HG03575 (cell line): Measurements from ENCODE around the gene SLC26A5.
"Not testable (repeated sequence)": the region's sequence is repeated elsewhere in the genome, so short reads cannot be mapped to it uniquely, and the experiment has no call there.

Experiments used
- ATAC-seq: cut with Tn5 transposase; IDR thresholded peaks from one replicate; pipeline ENCODE4 v1.9.1; 2021; ENCODE audit not compliant: unreplicated experiment, insufficient number of reproducible peaks, low FRiP score; ENCODE audit errors: extremely low read depth

Gene SLC26A5

DNA sequence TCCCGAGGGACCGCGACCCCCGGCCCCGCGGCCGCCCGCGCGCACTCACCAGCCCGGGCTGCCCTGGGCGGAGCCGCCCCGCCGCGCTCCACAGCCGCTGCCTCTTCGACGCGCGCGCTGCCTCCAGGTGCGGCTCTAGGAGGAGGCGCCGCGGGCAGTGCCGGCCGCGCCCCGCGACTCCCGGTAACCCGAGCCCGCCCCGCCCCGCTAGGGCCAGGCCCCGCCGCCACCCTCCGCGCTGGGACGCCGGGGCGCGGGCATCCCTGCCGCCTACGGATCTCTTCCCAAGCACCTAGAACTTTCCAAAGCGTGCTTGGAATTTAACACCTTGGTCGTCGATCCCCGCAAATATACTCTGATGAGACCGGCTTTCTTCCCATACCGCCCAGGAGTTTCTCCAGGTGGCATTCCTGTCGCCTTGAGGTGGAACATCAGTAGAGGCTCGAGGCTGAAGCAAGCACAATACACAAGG lies at the start of gene SLC26A5:
TSS of gene SLC26A5 (minus strand) at position 159 of the 472 bp plus-strand sequence. CDS start 24,693 bp downstream, outside the sequence.
- ATAC-seq = no peak

GRCh38 chr7:103487419-103487818 lies 41.4 kb upstream of the SLC26A5 start:
- no peak for ATAC-seq

DNA sequence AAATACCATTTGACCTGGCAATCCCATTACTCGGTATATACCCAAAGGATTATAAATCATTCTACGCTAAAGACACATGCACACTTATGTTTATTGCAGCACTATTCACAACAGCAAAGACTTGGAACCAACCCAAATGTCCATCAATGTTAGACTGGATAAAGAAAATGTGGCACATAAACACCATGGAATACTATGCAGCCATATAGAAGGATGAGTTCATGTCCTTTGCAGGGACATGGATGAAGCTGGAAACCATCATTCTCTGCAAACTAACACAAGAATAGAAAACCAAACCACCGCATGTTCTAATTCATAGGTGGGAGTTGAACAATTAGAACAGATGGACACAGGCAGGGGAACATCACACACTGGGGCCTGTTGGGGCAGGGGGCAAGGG lies 40.9 kb upstream of the SLC26A5 start:
- not testable (repeated sequence) for ATAC-seq

- no peak for ATAC-seq
Observed at GRCh38 chr7:103480771-103481170, 34.8 kb upstream of the SLC26A5 start.

- ATAC-seq = no peak
Observed at GRCh38 chr7:103474956-103475355, 28.9 kb upstream of the SLC26A5 start.

- ATAC-seq = no peak
Observed at GRCh38 chr7:103469095-103469948, 23.3 kb upstream of the SLC26A5 start.

GRCh38 chr7:103466814-103467213 lies 20.8 kb upstream of the SLC26A5 start:
- ATAC-seq = no peak

DNA sequence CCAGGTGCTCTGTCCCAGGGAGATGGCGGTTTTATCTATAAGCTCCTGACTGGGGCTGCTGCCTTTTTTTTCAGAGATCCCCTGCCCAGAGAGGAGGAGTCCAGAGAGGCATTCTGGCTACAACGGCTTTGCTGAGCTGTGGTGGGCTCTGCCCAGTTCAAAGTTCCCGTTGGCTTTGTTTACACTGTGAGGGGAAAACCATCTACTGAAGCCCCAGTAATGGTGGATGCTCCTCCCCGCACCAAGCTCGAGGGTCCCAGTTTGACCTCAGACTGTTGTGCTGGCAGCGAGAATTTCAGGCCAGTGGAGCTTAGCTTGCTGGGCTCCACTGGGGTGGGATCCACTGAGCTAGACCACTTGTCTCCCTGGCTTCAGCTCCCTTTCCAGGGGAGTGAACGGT lies 16.4 kb upstream of the SLC26A5 start:
- no peak for ATAC-seq

DNA sequence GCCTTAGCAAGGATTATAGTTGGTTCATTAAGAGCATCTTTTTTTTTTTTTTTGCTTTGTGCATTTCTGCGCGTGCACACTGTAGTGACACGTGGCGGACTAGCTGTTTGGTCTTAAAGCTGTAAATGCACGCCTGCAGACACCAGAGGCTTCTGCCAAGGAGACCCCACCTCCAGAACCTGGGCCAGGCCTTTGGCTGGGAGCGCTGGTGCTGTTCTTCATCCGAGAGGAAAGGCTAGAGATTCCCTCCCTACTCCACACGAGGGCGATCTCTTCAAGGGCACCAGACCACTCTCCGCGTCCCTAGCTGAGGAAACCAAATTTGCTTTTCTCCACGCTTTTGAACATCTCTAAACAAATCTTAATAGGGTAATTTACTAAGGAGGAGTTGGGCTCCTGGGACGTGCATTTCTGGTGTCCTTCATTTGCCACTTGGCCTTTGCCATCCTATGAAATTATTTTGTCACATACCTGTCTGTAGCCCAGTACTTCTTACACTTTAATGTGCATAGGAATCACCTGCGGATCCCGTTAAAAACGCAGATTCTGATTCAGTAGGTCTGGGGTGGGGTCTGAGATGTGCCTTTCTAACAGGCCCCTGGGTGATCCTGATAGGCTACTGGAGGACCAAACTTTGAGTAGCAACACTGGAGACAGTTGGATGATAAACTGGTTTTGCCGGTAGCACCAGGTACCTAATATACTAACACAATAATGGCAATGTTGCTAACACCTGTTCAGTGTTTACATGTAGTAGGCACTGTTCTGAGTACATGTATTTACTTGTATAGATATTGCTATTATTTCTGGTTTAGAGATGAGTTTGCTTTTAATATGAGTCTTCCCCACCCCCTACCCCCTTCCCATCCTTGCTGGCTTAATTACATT lies 1.3 kb upstream of the SLC26A5 start:
- no peak for ATAC-seq

GRCh38 chr7:103445228-103446048 lies 569 bp downstream of the SLC26A5 start:
- no peak for ATAC-seq

- no peak for ATAC-seq
Observed at GRCh38 chr7:103439661-103440060, 6.3 kb downstream of the SLC26A5 start.

DNA sequence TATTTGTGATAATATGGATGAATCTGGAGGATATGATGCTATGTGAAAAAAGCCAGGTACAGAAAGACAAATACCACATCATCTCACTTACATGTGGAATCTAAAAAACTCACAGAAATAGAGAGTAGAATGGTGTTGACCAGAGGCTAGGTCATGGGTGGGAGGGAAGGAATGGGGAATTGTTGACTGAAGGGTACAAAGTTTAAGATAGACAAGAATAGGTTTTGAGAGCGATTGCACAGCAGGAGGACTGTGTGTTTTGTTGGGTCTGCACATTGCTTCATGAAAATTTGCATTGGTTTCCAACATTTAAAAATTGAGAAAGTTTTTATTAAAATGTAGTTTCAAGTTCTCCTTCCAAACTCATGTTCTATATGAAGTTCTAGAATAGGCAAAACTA lies 8.4 kb downstream of the SLC26A5 start:
- no peak for ATAC-seq

GRCh38 chr7:103432712-103433111 lies 13.3 kb downstream of the SLC26A5 start:
- ATAC-seq = no peak

DNA sequence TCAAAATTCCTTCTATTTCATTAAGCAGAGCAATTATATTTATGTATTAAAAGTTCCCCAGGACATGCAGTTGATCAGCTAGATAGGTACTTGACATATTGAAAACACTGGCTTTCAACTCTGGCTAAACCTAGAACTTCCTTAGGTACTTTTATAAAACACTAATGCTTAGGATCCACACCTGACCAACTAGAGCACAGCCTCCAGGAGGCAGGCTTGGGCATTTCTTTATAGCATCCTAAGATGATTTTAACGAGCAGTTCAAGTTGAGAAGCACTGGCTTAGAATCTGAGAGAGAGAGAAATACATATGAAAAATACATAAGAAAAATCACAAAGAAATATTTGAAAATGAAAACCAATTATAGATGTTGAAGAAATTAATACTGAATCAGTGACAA lies 20.8 kb downstream of the SLC26A5 start:
- no peak for ATAC-seq

- ATAC-seq = no peak
Observed at GRCh38 chr7:103423467-103424179, 22.4 kb downstream of the SLC26A5 start.

GRCh38 chr7:103420857-103421384 lies 25.1 kb downstream of the SLC26A5 start:
- ATAC-seq = no peak

DNA sequence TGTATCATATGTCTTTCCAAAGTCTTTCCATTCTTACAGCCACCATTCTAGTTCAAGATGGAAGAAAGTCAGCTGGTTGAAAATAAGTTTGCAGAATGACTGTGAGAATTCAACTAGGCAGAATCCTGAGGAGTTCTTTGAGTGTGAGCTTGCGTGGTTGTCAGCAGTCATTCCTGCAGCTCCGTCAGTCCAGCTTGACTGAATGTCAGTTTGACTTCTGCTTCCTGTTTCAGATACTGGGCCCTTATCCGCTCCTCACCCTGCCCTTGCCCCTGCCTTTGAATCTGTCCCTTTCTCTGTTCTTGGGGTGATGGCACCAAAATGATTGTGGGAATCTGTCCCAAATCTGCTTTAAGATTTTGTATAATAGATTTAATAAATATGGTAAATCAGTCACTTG lies 27.8 kb downstream of the SLC26A5 start:
- no peak for ATAC-seq

GRCh38 chr7:103413407-103413806 lies 32.6 kb downstream of the SLC26A5 start:
- no peak for ATAC-seq
